ENCODE measurements around the gene HS3ST4. TPM values are rescaled to one million over a fixed set of nuclear protein-coding genes. Genes with fewer than 3 reads are reported as not detected.

HS3ST4 gene
- total RNA-seq, 1 experiment from 2014 or later = not detected

- no peak overlapping the region for H2AFZ ChIP-seq (ENCODE audit: low read depth, low read length, poor library complexity, severe bottlenecking)
- no peaks in the 10 kb centered on the region for H3K79me2 ChIP-seq (ENCODE audit: insufficient read depth, low read length)
- CTCF ChIA-PET = no interaction called here
- H3K9me3 ChIP-seq (ENCODE audit: control insufficient read depth in 1 of 2, insufficient read depth in 1 of 2, low read depth in 1 of 2, low read length in 2 of 2) = no peaks in the 10 kb centered on the region
- no TSS peak for BruUV-seq (replicated peaks)
- H3K36me3 ChIP-seq (ENCODE audit: control insufficient read depth in 1 of 2, insufficient read depth in 2 of 2, low read length in 2 of 2) = no peaks in the 10 kb centered on the region
- ATAC-seq = no peak
- POLR2A ChIA-PET = no interaction called here
- H3K27me3 ChIP-seq (ENCODE audit: insufficient read depth, low read length) = no peaks in the 10 kb centered on the region
- no peak overlapping the region for H3K9ac ChIP-seq (ENCODE audit: low read length)
- RAD21 ChIA-PET (ENCODE audit: low non-redundant PET in 1 of 2, low total read pairs in 2 of 2, uncharacterized antibody in 2 of 2, unreplicated experiment in 2 of 2) = no interaction called here
- H3K4me1 ChIP-seq (ENCODE audit: control insufficient read depth in 1 of 2, insufficient read depth in 2 of 2, low read length in 2 of 2) = no peaks in the 10 kb centered on the region
- no peak overlapping the region for H3K4me3 ChIP-seq (replicated peaks in 1 of 2; ENCODE audit: low read depth in 1 of 2, low read length in 2 of 2)
- no peak for DNase-seq (ENCODE audit: low read depth, low spot score)
- TF ChIP-seq ELF1 (IDR thresholded peaks at IDR 0.05; ENCODE audit: borderline replicate concordance, low read depth) = no peak
- TF ChIP-seq CEBPB (IDR thresholded peaks at IDR 0.05; ENCODE audit: low read depth) = no peak
- no peak for TF ChIP-seq EZH2phosphoT487 (IDR thresholded peaks at IDR 0.05; ENCODE audit: borderline replicate concordance)
- no peak for TF ChIP-seq EGR1 (IDR thresholded peaks at IDR 0.05; ENCODE audit: low read depth)
- TF ChIP-seq FOSL1 (IDR thresholded peaks at IDR 0.05; ENCODE audit: low read depth) = no peak
- no peak for TF ChIP-seq ATF3 (IDR thresholded peaks at IDR 0.05)
- TF ChIP-seq REST (IDR thresholded peaks at IDR 0.05; ENCODE audit: low read depth) = no peak
- TF ChIP-seq ZNF274 (IDR thresholded peaks at IDR 0.05; ENCODE audit: low read depth, low read length) = no peak
- TF ChIP-seq EZH2 (IDR thresholded peaks at IDR 0.05) = no peak
- TF ChIP-seq ZBTB33 (IDR thresholded peaks at IDR 0.05; ENCODE audit: extremely low read depth, insufficient replicate concordance, low read length) = no peak
- TF ChIP-seq SP1 (IDR thresholded peaks at IDR 0.05; ENCODE audit: low read depth) = no peak
- no peak for TF ChIP-seq SRF (IDR thresholded peaks at IDR 0.05; ENCODE audit: low read depth)
- no peak for TF ChIP-seq CBX3 (IDR thresholded peaks at IDR 0.05; ENCODE audit: low read depth)
- no peak for TF ChIP-seq POLR2AphosphoS5 (IDR thresholded peaks at IDR 0.05; ENCODE audit: low read depth, low read length)
- no peak overlapping the region for H3K4me2 ChIP-seq (ENCODE audit: low read length)
- no peaks in the 10 kb centered on the region for H4K20me1 ChIP-seq (ENCODE audit: insufficient read depth)
- intact Hi-C loops (cut with micrococcal nuclease) = no loop called here
- H3K9me2 ChIP-seq (ENCODE audit: insufficient read depth) = no peaks in the 10 kb centered on the region
- H3K27ac ChIP-seq (ENCODE audit: low read depth, low read length) = no peak overlapping the region
Observed at GRCh38 chr16:25888868-25889267, 197.1 kb downstream of the HS3ST4 start.

All from HCT116 (cell line).